Type B pancreatic cell (in vitro differentiated cells): ENCODE data around the gene PIGZ. TPM values are rescaled to one million over a fixed set of nuclear protein-coding genes. Genes with fewer than 3 reads are reported as not detected.

Source experiments
- DNase-seq: peaks from one replicate; pipeline ENCODE4 v3.0.0; 2021; ENCODE audit warnings: mixed read lengths; ENCODE audit not compliant: unreplicated experiment; ENCODE audit errors: extremely low spot score
- H3K27ac Mint-ChIP-seq: 2 replicates; pipeline ENCODE4 v1.8.0; 2021; ENCODE audit warnings: mild to moderate bottlenecking, mixed read lengths
- H3K27me3 Mint-ChIP-seq: 2 replicates; pipeline ENCODE4 v1.8.0; 2021; ENCODE audit warnings: mixed read lengths
- H3K36me3 Mint-ChIP-seq: 2 replicates; pipeline ENCODE4 v1.8.0; 2021; ENCODE audit warnings: mixed read lengths
- H3K4me1 Mint-ChIP-seq: one replicate; pipeline ENCODE4 v1.8.0; 2021; ENCODE audit warnings: mixed read lengths; ENCODE audit not compliant: unreplicated experiment
- H3K4me3 Mint-ChIP-seq: 2 replicates; pipeline ENCODE4 v1.8.0; 2021; ENCODE audit warnings: mild to moderate bottlenecking, mixed read lengths
- H3K9me3 Mint-ChIP-seq: 2 replicates; pipeline ENCODE4 v1.8.0; 2021; ENCODE audit warnings: mixed read lengths
- long read RNA-seq: library from polyadenylated mRNA; unstranded; transcript quantifications from one replicate; pipeline ENCODE4 v2.0.0, GENCODE V29; 2020
- total RNA-seq: library from RNA; stranded (reverse); gene quantifications from 2 replicates; pipeline ENCODE4 v1.2.1, GENCODE V29; 2021; ENCODE audit warnings: low replicate concordance
- TF ChIP-seq, protein P1 (sequence below): fragments of 200-600 bp; sonication (generic); conservative IDR thresholded peaks from 2 replicates; pipeline ENCODE4 v1.5.0; 2021; ENCODE audit warnings: antibody characterized with exemption, mild to moderate bottlenecking

The PIGZ gene, protein sequence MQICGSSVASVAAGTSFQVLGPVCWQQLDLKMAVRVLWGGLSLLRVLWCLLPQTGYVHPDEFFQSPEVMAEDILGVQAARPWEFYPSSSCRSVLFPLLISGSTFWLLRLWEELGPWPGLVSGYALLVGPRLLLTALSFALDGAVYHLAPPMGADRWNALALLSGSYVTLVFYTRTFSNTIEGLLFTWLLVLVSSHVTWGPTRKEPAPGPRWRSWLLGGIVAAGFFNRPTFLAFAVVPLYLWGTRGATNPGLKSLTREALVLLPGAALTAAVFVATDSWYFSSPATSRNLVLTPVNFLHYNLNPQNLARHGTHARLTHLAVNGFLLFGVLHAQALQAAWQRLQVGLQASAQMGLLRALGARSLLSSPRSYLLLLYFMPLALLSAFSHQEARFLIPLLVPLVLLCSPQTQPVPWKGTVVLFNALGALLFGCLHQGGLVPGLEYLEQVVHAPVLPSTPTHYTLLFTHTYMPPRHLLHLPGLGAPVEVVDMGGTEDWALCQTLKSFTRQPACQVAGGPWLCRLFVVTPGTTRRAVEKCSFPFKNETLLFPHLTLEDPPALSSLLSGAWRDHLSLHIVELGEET
- 1.6 and 2.0 TPM in 2 replicates for total RNA-seq
- long read RNA-seq = 0 reads

DNA sequence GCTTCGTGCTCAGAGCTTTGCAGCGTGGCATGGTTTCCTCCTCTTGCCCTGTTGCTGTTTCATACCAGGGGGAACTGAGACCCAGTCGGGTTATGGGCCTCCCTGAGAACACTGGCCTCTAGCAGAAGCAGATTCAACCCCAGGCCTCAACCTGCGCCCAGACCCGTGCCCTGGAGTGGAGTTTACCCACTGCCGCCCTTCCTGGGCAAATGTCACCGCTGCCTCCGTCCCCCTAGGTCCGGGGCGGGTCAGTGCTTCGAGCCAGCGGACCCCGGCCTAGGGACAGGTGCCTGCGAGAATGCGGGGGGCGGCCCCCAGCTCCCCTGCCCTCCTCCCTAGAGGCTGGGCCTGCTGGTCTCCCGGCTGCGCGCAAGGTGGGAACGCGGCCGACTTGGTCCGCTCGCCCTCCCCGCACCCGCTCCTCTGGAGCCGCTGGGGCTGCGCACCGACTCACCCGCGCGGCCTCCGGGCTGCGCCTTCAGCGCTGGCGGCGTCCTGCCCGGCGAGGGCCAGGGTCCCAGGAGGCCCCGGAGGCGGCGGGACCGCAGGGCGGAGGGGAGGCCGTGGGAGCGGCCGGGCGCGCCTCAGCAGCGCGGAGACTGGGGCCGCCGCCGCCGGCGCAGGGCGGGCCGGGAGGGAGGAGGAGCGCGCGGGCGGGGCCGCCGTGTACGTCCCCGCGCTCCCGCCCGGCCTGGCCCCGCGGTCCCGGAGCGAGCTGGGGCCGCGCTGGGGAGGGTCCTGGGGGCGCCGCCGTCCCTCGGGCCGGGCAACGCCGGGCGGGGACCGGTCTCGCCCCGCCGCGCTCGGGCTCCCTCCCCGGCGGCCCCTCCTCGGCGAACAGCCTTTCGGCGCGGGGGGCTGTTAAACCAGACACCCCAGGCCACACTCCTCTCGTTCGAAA, at the start of gene PIGZ:
TSS of gene PIGZ (minus strand) at position 601 of the 901 bp plus-strand sequence. CDS start 16,802 bp downstream, outside the sequence.
- TF ChIP-seq, protein P1, sequence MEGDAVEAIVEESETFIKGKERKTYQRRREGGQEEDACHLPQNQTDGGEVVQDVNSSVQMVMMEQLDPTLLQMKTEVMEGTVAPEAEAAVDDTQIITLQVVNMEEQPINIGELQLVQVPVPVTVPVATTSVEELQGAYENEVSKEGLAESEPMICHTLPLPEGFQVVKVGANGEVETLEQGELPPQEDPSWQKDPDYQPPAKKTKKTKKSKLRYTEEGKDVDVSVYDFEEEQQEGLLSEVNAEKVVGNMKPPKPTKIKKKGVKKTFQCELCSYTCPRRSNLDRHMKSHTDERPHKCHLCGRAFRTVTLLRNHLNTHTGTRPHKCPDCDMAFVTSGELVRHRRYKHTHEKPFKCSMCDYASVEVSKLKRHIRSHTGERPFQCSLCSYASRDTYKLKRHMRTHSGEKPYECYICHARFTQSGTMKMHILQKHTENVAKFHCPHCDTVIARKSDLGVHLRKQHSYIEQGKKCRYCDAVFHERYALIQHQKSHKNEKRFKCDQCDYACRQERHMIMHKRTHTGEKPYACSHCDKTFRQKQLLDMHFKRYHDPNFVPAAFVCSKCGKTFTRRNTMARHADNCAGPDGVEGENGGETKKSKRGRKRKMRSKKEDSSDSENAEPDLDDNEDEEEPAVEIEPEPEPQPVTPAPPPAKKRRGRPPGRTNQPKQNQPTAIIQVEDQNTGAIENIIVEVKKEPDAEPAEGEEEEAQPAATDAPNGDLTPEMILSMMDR = no peak
- Mint-ChIP-seq H3K36me3 (no peaks in the 10 kb centered on the region), H3K27me3 (peaks cover 53% of the 10 kb centered on the region), H3K4me3 (peak within 1 kb of the TSS; percentile 83), H3K4me1 (no peaks in the 10 kb centered on the region), H3K9me3 (no peaks in the 10 kb centered on the region), H3K27ac (no peak within 1 kb of the TSS)
- no peak for DNase-seq

DNA sequence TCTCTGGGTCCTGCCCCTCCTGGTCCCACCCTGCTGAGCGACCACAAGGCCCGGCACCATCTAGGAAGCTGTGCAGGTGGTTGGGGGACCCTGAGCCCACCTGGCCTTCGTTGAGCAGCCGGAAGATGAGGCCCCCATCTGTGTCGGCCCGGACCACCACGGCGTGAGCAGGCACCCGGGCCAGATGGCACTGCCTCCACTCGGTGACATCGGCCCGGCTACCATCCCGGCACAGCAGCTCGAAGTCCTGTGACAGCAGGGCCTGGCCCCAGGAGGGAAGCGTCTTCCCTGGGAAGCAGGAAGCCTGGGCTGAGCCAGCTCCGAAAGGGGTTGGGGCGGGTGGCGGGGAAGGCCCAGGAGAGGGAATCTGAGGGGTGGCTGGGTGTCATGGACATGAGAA, 48.4 kb upstream of the PIGZ start:
- TF ChIP-seq, protein P1 = no peak
- peaks cover 7% of the 10 kb centered on the region for H3K4me1 Mint-ChIP-seq
- peaks cover 16% of the 10 kb centered on the region for H3K27me3 Mint-ChIP-seq
- DNase-seq = no peak
- H3K9me3 Mint-ChIP-seq = no peaks in the 10 kb centered on the region
- H3K27ac Mint-ChIP-seq = no peak overlapping the region
- no peaks in the 10 kb centered on the region for H3K36me3 Mint-ChIP-seq
- H3K4me3 Mint-ChIP-seq = no peak overlapping the region

DNA sequence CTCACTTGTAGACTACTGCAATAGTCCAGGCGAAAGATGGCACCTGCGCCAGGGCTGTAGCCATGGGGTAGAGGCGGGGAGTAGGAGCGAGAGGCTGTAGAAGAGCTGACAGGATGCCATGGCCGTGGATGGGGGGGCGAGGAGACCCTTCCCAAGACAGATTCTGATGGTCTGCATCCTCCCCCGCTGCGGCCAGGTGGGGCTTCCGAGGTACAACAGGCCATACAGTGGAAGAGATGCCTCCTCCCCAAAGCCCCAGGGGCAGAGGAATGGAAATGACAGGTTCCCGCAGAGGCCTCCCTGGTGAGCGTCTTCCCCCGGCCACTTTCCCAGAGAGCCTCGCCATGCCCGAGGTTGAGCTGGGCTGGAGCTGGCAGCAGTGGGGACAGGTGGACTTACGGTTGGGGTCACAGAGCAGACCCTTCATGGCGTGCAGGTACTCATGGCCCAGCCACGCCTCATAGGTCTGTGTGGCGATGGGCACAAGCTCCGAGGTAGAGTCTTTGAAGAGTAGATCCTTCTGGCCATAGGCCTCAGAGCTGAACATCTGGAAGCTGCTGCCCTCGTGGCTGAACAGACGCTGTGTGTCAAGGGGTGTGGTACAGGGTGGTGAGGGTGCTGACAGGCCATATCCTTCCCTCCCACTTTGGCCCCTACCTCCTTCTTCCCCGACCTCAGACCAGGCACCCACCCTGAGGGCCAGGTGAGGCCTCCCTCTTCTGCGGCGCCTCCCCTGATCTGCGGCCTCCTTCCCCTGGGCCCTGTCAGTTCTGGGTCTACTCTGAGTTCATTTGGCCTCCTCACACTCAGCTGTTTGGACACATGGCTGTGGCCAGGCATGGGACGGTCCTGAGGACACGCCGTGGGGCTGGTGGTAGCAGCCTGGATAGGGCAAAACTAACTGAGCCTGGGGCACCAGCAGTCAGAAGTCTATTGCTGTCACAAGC, 47.4 kb upstream of the PIGZ start:
- no peak for DNase-seq
- H3K27me3 Mint-ChIP-seq = peaks cover 11% of the 10 kb centered on the region

DNA sequence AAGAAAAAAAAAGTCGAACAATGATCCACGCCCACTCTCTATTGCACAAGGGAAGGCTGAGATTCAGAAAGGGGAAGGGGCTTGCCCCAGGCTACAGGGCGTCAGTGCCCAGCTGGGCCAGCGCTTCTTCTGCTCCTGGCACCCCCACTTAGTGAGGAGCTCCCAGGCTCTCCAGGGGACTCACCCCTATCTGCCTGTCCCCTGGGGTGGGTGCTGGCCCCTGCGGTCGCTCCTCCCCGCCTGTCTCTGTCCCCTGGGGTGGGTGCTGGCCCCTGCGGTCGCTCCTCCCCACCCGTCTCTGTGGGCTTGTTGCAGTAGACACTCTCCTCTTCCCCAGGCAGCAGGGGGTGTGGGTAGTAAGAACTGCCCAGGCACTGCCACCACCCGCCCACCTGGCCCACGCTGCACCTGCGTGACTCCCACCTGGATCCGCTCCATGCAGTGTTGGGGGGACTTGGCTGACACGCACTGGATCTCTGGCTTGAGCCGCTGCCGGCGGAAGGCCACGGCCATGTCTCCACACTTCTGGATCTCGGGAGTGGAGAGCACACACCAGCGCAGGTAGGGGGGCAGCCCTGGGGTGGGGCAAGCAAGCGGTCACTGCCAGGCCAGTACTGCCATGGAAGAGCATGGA, 46.4 kb upstream of the PIGZ start:
- no peak overlapping the region for H3K27ac Mint-ChIP-seq
- no peaks in the 10 kb centered on the region for H3K9me3 Mint-ChIP-seq
- H3K4me3 Mint-ChIP-seq = no peak overlapping the region
- DNase-seq = no peak
- H3K36me3 Mint-ChIP-seq = no peaks in the 10 kb centered on the region
- peaks cover 7% of the 10 kb centered on the region for H3K4me1 Mint-ChIP-seq
- TF ChIP-seq, protein P1 = no peak
- peaks cover 8% of the 10 kb centered on the region for H3K27me3 Mint-ChIP-seq

More for the DNA sequence above, 47.4 kb upstream of the PIGZ start:
- Mint-ChIP-seq H3K4me1 (peaks cover 7% of the 10 kb centered on the region), H3K36me3 (no peaks in the 10 kb centered on the region), H3K4me3 (no peak overlapping the region), H3K27ac (no peak overlapping the region), H3K9me3 (no peaks in the 10 kb centered on the region)
- TF ChIP-seq, protein P1 = no peak
